Fibroblast of lung (primary cell): Measurements from ENCODE around the gene NPIPA3. TPM values are rescaled to one million over a fixed set of nuclear protein-coding genes. Genes with fewer than 3 reads are reported as not detected.
"Not testable (repeated sequence)": the region's sequence is repeated elsewhere in the genome, so short reads cannot be mapped to it uniquely, and the experiment has no call there.

Source experiments
- DNase-seq, 2 donors: peaks; one replicate each; pipeline versions ENCODE4 v3.0.0 to v3.0.0-alpha.2; 2010; ENCODE audit warnings: low read depth in 2 of 2
- H2AFZ ChIP-seq: 2 replicates; pipeline ENCODE4 v1.5.1; 2012; ENCODE audit warnings: low read length, control low read depth, inconsistent platforms
- H3K27ac ChIP-seq: 2 replicates; pipeline ENCODE4 v1.5.1; 2011; ENCODE audit warnings: low read length, control low read depth; ENCODE audit not compliant: insufficient read depth
- H3K27me3 ChIP-seq: 2 replicates; pipeline ENCODE4 v1.5.1; 2011; ENCODE audit warnings: mild to moderate bottlenecking, low read length; ENCODE audit not compliant: control insufficient read depth, insufficient read depth
- H3K36me3 ChIP-seq: 2 replicates; pipeline ENCODE4 v1.5.1; 2011; ENCODE audit warnings: low read length; ENCODE audit not compliant: control insufficient read depth, insufficient read depth
- H3K4me1 ChIP-seq: 2 replicates; pipeline ENCODE4 v1.5.1; 2011; ENCODE audit warnings: low read length; ENCODE audit not compliant: control insufficient read depth, insufficient read depth; ENCODE audit errors: extremely low read depth
- H3K4me2 ChIP-seq: 2 replicates; pipeline ENCODE4 v1.5.1; 2011; ENCODE audit warnings: low read length, control low read depth; ENCODE audit not compliant: insufficient read depth; ENCODE audit errors: extremely low read depth
- H3K4me3 ChIP-seq, 4 experiments: fragments of 200-600 bp in 1 of 4; sonication (generic) in 1 of 4; replicated peaks in 1 of 4; 2 replicates each; pipeline ENCODE4 v1.5.1; 2011 to 2016; ENCODE audit warnings: low read length in 4 of 4, low read depth in 3 of 4, mild to moderate bottlenecking in 3 of 4, control low read depth in 2 of 4, inconsistent platforms in 1 of 4, mixed read lengths in 1 of 4; ENCODE audit not compliant: insufficient read depth in 1 of 4; ENCODE audit errors: control extremely low read depth in 1 of 4
- H3K79me2 ChIP-seq: 2 replicates; pipeline ENCODE4 v1.5.1; 2012; ENCODE audit warnings: mild to moderate bottlenecking, low read length, inconsistent platforms; ENCODE audit not compliant: control insufficient read depth, insufficient read depth
- H3K9ac ChIP-seq: 2 replicates; pipeline ENCODE4 v1.5.1; 2011; ENCODE audit warnings: mild to moderate bottlenecking, low read length, control low read depth; ENCODE audit not compliant: insufficient read depth
- H3K9me3 ChIP-seq: 2 replicates; pipeline ENCODE4 v1.5.1; 2012; ENCODE audit warnings: low read depth, low read length; ENCODE audit not compliant: control insufficient read depth, insufficient read depth
- H4K20me1 ChIP-seq: 2 replicates; pipeline ENCODE4 v1.5.1; 2011; ENCODE audit warnings: low read length; ENCODE audit not compliant: control insufficient read depth, insufficient read depth; ENCODE audit errors: extremely low read depth
- EZH2 ChIP-seq: IDR thresholded peaks from 2 replicates; pipeline ENCODE4 v1.5.1; 2012; ENCODE audit warnings: low read length, control low read depth, mild to moderate bottlenecking; ENCODE audit errors: missing control alignments
- polyA plus RNA-seq, 2 donors: library from polyadenylated mRNA; depleted of rRNA in 1 of 2; stranded (reverse) in 1 of 2; unstranded in 1 of 2; fragments of >200 nt; gene quantifications; 2 replicates each; pipeline ENCODE4 v1.2.1, GENCODE V29; 2011 to 2012; ENCODE audit warnings: missing spikeins in 1 of 2
- total RNA-seq: library from RNA; depleted of rRNA; stranded (reverse); fragments of >200 nt; gene quantifications from 2 replicates; pipeline ENCODE4 v1.2.1, GENCODE V29; 2014
- TF ChIP-seq, protein P1 (sequence below), 2 donors: IDR thresholded peaks in 1 of 2; conservative IDR thresholded peaks in 1 of 2; 1 replicate in 1 of 2; 2 replicates in 1 of 2; pipeline ENCODE4 v1.5.1; 2011 to 2012; ENCODE audit warnings: low read length in 2 of 2, control low read depth in 1 of 2, inconsistent platforms in 1 of 2, low read depth in 1 of 2, mild to moderate bottlenecking in 1 of 2

NPIPA3 gene
- total and polyA plus RNA-seq, 2 donors (not counting 1 experiment from before 2014, with no cell fraction given) = 1.3 to 4.6 TPM

DNA sequence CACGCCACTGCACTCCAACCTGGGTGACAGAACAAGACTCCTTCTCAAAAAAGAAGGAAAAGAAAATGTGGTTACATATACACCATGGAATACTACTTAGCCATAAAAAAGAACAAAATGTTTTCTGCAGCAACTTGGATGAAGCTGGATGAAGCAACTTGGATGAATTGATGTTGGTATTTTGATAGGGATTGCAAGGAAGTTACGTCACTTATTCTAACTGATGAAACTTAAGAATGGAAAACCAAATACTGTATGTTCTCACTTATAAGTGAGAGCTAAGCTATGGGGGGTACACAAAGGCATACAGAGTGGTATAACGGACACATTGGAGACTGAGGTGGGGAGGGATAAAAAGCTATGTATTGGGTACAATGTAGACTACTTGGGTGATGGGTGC is 26.6 kb upstream of the NPIPA3 start:
- H3K4me2 ChIP-seq = no peak overlapping the region
- no peaks in the 10 kb centered on the region for H3K4me1 ChIP-seq
- H3K9ac ChIP-seq = no peak overlapping the region
- no peak for DNase-seq
- no peak overlapping the region for H3K27ac ChIP-seq
- no peaks in the 10 kb centered on the region for H4K20me1 ChIP-seq
- TF ChIP-seq EZH2 = no peak
- H3K9me3 ChIP-seq = no peaks in the 10 kb centered on the region
- no peaks in the 10 kb centered on the region for H3K27me3 ChIP-seq
- H3K4me3 ChIP-seq = no peak overlapping the region
- no peaks in the 10 kb centered on the region for H3K79me2 ChIP-seq
- no peaks in the 10 kb centered on the region for H3K36me3 ChIP-seq
- H2AFZ ChIP-seq = no peak overlapping the region

DNA sequence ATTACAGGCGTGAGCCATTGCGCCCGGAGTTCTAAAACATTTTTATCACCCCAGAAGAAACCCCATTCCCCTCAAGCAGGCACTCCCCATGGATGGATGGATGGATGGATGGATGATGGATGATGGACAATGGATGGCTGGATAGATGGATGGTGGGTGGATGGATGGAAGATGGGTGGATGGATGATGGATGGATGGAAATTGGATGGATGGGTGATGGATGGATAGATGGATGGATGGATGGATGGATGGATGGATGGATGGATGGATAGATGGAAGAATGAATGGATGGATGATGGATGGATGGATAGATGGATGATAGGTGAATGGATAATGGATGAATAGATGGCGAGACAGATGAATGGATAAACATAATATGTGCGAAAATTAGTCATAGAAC is 25.6 kb upstream of the NPIPA3 start:
- Histone ChIP-seq H3K79me2 (no peaks in the 10 kb centered on the region), H3K4me3 (no peak overlapping the region), H3K27me3 (no peaks in the 10 kb centered on the region), H3K36me3 (no peaks in the 10 kb centered on the region), H4K20me1 (no peaks in the 10 kb centered on the region), H2AFZ (no peak overlapping the region), H3K9ac (no peak overlapping the region), H3K27ac (no peak overlapping the region), H3K4me2 (no peak overlapping the region), H3K4me1 (no peaks in the 10 kb centered on the region), H3K9me3 (no peaks in the 10 kb centered on the region)
- DNase-seq = no peak
- TF ChIP-seq, protein P1, sequence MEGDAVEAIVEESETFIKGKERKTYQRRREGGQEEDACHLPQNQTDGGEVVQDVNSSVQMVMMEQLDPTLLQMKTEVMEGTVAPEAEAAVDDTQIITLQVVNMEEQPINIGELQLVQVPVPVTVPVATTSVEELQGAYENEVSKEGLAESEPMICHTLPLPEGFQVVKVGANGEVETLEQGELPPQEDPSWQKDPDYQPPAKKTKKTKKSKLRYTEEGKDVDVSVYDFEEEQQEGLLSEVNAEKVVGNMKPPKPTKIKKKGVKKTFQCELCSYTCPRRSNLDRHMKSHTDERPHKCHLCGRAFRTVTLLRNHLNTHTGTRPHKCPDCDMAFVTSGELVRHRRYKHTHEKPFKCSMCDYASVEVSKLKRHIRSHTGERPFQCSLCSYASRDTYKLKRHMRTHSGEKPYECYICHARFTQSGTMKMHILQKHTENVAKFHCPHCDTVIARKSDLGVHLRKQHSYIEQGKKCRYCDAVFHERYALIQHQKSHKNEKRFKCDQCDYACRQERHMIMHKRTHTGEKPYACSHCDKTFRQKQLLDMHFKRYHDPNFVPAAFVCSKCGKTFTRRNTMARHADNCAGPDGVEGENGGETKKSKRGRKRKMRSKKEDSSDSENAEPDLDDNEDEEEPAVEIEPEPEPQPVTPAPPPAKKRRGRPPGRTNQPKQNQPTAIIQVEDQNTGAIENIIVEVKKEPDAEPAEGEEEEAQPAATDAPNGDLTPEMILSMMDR (conservative IDR thresholded peaks at IDR 0.05 in 1 of 2, IDR thresholded peaks at IDR 0.05 in 1 of 2; ENCODE audit: low read depth in 1 of 2, low read length in 2 of 2) = no peak
- no peak for TF ChIP-seq EZH2

DNA sequence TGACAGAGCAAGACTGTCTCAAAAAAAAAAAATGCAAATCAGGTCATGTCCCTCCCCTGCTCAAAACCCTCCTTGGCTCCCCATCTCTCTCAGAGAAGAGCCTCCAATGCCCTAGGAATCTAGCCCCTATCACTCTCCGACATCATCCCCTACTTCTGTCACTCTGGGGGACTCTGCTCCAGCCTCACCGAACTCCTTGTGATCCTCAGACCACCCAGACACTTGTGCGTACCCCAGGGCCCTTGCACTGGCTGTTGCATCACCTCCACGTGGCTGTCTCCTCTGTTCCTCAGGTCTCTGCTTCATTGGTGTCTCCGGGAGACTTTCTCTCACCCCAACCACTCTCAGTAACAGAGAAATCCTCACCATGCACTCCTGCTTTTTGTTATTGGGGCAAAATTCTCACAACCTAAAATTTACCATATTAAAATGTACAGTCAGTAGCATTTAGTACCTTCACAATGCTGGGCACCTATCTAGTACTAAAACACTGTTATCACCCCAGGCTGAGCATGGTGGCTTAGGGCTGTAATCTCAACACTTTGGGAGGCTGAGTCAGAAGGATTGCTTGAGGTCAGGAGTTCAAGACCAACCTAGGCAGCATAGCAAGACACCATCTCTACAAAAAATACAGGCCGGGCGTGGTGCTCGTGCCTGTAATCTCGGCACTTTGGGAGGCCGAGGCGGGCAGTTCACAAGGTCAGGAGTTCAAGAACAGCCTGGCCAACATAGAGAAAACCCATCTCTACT is 24.3 kb upstream of the NPIPA3 start:
- H3K4me3 ChIP-seq = no peak overlapping the region
- no peak overlapping the region for H3K27ac ChIP-seq
- H3K9ac ChIP-seq = no peak overlapping the region
- TF ChIP-seq, protein P1 (conservative IDR thresholded peaks at IDR 0.05 in 1 of 2, IDR thresholded peaks at IDR 0.05 in 1 of 2; ENCODE audit: low read depth in 1 of 2, low read length in 2 of 2) = no peak
- no peak for TF ChIP-seq EZH2
- no peaks in the 10 kb centered on the region for H3K36me3 ChIP-seq
- H3K9me3 ChIP-seq = no peaks in the 10 kb centered on the region
- H3K79me2 ChIP-seq = no peaks in the 10 kb centered on the region
- no peak for DNase-seq
- no peak overlapping the region for H3K4me2 ChIP-seq
- no peaks in the 10 kb centered on the region for H3K27me3 ChIP-seq
- no peak overlapping the region for H2AFZ ChIP-seq
- H4K20me1 ChIP-seq = no peaks in the 10 kb centered on the region
- no peaks in the 10 kb centered on the region for H3K4me1 ChIP-seq

DNA sequence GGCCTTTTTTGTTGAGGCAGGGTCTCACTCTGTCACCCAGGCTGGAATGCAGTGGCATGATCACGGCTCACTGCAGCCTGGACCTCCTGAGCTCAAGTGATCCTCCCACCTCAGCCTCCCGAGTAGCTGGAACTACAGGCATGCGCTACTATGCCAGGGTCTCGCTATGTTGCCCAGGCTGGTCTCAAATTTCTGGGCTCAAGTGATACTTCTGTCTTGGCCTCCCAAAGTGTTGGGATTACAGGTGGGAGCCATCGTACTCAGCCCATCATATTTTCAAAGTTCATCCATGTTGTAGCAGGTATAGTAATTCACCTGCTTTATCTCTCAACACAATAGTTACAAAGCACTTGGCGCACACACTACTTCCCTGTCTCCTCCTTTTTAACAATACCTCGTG is 22.8 kb upstream of the NPIPA3 start:
- not testable (repeated sequence) for H3K9ac ChIP-seq, H2AFZ ChIP-seq, H3K79me2 ChIP-seq, H3K4me2 ChIP-seq, H3K27ac ChIP-seq, DNase-seq, H3K4me3 ChIP-seq, H3K9me3 ChIP-seq, H4K20me1 ChIP-seq, H3K36me3 ChIP-seq, H3K27me3 ChIP-seq, H3K4me1 ChIP-seq
